Stimulated activated CD8-positive, alpha-beta memory T cell treated with anti-CD3 and anti-CD28 coated beads, Interleukin-2, amount 100 ng/mL, for 48 hours (primary cell): ENCODE measurements around the gene C3orf49.

Experiments
- DNase-seq, 2 donors: peaks; one replicate each; pipeline ENCODE4 v3.0.0-alpha.2; 2020; ENCODE audit warnings: low read depth in 2 of 2

C3orf49 gene

GRCh38 chr3:63880653-63881052, 61.6 kb downstream of the C3orf49 start:
- no peak for DNase-seq

- no peak for DNase-seq
Observed at GRCh38 chr3:63886858-63887257, 67.8 kb downstream of the C3orf49 start.

- DNase-seq, result no peak
Observed at GRCh38 chr3:63891518-63891917, 72.4 kb downstream of the C3orf49 start.

- no peak for DNase-seq
Observed at GRCh38 chr3:63892773-63893352, 73.8 kb downstream of the C3orf49 start.

GRCh38 chr3:63895422-63896189, 76.5 kb downstream of the C3orf49 start:
- no peak for DNase-seq

GRCh38 chr3:63896332-63897030, 77.4 kb downstream of the C3orf49 start:
- DNase-seq, result no peak
